Measurements from ENCODE around the gene RABAC1. TPM values are rescaled to one million over a fixed set of nuclear protein-coding genes. Genes with fewer than 3 reads are reported as not detected.

The RABAC1 gene
- total RNA-seq, 6 experiments from 2014 or later = 53.6 to 124 (median 75.8) TPM

DNA sequence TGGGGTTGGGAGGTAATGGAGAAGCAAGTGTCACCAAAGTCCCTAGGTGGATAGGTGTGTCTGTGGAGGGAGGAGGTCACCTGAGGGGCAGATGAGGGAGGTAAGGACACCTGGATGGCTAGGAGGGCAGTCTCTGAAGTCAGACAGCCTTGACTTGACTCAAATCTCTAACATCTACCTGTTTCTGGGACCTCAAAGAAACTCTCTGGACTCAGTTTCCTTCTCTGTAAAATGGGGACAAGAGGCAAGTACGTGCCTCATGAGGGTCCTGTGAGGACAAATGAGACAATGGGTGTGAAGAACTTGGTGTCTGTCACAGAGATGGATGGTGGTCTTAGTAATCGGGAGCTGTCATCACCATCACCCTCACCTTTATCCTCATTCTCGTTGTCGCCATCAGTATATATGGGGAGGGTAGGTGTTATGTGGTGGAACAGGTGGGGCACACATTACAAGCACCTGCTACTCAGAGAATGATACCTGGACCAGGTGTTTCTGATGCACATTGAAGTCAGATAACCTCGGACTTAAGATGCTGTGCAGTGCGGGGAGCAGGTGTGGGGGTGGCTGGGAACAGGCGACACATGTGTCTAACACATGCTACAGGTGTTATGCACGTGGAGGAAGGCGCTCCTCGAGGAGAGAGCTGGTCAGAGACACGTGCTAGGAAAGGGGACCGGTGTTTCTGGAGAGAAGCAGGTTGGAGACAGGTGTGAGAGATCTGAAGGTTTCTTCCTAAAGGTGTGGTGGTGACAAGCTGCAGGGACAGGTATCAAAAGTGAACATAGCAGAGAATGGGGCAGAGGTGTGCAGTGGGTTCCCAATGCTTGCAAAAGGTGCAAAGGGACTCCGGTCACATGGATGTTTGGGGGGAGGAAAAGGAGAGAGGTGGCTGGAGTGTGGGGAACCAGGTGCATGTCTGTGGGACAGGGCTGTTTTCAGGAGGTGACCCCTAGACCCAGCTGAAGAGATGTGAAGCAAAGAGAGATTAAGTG lies 34.7 kb downstream of the RABAC1 start:
- TF ChIP-seq, protein P1, sequence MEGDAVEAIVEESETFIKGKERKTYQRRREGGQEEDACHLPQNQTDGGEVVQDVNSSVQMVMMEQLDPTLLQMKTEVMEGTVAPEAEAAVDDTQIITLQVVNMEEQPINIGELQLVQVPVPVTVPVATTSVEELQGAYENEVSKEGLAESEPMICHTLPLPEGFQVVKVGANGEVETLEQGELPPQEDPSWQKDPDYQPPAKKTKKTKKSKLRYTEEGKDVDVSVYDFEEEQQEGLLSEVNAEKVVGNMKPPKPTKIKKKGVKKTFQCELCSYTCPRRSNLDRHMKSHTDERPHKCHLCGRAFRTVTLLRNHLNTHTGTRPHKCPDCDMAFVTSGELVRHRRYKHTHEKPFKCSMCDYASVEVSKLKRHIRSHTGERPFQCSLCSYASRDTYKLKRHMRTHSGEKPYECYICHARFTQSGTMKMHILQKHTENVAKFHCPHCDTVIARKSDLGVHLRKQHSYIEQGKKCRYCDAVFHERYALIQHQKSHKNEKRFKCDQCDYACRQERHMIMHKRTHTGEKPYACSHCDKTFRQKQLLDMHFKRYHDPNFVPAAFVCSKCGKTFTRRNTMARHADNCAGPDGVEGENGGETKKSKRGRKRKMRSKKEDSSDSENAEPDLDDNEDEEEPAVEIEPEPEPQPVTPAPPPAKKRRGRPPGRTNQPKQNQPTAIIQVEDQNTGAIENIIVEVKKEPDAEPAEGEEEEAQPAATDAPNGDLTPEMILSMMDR (IDR thresholded peaks at IDR 0.05) = no peak
- no peak for TF ChIP-seq POLR2A (IDR thresholded peaks at IDR 0.05)
- Histone ChIP-seq H3K9me3 (no peaks in the 10 kb centered on the region), H3K4me1 (peaks cover 0 to 7% (median 0%) of the 10 kb centered on the region in 4 donors), H3K27ac (no peak overlapping the region), H3K27me3 (peaks cover 0 to 33% of the 10 kb centered on the region in 2 donors), H3K36me3 (no peaks in the 10 kb centered on the region), H3K4me3 (no peak overlapping the region)
- ATAC-seq = no peak
- DNase-seq = no peak
- intact Hi-C loops (cut with DNase I) = no loop called here
- WGBS (ENCODE audit: insufficient coverage, low coverage, low lambda C conversion rate, missing lambda C conversion rate) = 46% methylated on average over 13 of the region's 13 CpGs

DNA sequence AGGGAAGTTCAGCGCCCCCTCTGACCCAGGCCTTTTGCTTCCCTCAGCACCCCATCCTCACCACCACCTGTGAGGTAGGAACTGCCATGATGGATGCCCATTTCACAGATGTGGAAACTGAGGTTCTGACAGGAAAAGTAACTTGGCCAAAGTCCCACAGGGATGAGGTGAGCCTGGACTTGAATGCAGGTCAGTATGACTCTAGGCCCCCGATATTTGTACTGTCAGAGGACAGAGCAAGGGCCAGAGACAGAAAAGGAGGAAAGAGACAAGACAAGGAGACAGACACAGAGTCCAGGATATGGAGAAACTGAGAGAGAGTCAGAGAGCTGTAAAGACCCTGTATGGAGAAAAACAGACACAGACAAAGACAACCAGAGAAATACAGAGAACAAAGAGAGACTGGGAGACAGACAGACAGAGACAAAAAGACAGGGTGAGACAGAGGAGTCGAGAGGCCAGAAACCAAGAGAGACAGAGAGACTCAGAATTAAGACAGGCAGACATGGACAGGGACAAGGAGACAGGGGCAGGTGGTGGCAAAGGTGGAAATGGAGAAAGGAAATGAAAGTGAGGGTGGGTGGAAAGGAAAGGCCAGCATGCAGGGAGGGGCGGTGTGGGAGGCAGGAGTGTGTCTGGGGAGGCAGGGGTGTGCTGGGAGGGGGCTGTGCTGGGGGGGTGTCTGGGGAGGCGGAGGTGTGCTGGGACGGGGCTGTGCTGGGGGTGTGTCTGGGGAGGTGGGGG lies 35.9 kb downstream of the RABAC1 start:
- Histone ChIP-seq H3K36me3 (no peaks in the 10 kb centered on the region), H3K27ac (no peak overlapping the region), H3K4me1 (peaks cover 0 to 3% (median 0%) of the 10 kb centered on the region in 4 donors), H3K4me3 (no peak overlapping the region), H3K9me3 (no peaks in the 10 kb centered on the region), H3K27me3 (peaks cover 0 to 27% of the 10 kb centered on the region in 2 donors)
- TF ChIP-seq POLR2A (IDR thresholded peaks at IDR 0.05) = no peak
- TF ChIP-seq, protein P1 (IDR thresholded peaks at IDR 0.05) = no peak
- WGBS (ENCODE audit: insufficient coverage, low coverage, low lambda C conversion rate, missing lambda C conversion rate) = 35% methylated on average over 6 of the region's 6 CpGs
- ATAC-seq = no peak
- DNase-seq = no peak
- intact Hi-C loops (cut with DNase I) = no loop called here

DNA sequence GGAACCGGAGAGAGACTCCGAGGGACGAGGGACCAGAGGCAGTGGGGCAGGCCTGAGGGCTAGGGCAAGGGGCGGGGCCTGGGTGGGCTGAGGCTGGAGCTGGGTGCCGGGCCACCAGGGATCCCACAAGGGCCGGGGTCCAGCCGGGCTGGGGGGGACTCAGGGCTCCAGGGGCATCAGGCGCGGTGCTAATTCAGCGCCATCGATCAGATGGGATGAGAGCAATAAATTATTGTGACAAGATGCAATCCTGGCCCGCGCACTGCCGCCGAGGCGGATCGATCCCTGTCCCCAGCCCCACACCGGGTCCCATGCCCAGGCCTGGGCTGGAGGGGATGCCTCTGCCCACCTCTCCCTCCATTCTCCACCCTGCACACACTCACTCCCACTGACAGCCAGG lies 36.5 kb downstream of the RABAC1 start:
- H3K27ac ChIP-seq = no peak overlapping the region
- WGBS (ENCODE audit: insufficient coverage, low coverage, low lambda C conversion rate, missing lambda C conversion rate) = 0% methylated on average over 3 of the region's 18 CpGs
- H3K27me3 ChIP-seq = peaks cover 0 to 20% of the 10 kb centered on the region in 2 donors
- no peaks in the 10 kb centered on the region for H3K9me3 ChIP-seq
- no peaks in the 10 kb centered on the region for H3K4me1 ChIP-seq
- no peak for DNase-seq
- TF ChIP-seq POLR2A (IDR thresholded peaks at IDR 0.05) = no peak
- TF ChIP-seq, protein P1 (IDR thresholded peaks at IDR 0.05) = no peak
- no peak for ATAC-seq
- intact Hi-C loops (cut with DNase I) = no loop called here
- H3K4me3 ChIP-seq = no peak overlapping the region
- no peaks in the 10 kb centered on the region for H3K36me3 ChIP-seq

DNA sequence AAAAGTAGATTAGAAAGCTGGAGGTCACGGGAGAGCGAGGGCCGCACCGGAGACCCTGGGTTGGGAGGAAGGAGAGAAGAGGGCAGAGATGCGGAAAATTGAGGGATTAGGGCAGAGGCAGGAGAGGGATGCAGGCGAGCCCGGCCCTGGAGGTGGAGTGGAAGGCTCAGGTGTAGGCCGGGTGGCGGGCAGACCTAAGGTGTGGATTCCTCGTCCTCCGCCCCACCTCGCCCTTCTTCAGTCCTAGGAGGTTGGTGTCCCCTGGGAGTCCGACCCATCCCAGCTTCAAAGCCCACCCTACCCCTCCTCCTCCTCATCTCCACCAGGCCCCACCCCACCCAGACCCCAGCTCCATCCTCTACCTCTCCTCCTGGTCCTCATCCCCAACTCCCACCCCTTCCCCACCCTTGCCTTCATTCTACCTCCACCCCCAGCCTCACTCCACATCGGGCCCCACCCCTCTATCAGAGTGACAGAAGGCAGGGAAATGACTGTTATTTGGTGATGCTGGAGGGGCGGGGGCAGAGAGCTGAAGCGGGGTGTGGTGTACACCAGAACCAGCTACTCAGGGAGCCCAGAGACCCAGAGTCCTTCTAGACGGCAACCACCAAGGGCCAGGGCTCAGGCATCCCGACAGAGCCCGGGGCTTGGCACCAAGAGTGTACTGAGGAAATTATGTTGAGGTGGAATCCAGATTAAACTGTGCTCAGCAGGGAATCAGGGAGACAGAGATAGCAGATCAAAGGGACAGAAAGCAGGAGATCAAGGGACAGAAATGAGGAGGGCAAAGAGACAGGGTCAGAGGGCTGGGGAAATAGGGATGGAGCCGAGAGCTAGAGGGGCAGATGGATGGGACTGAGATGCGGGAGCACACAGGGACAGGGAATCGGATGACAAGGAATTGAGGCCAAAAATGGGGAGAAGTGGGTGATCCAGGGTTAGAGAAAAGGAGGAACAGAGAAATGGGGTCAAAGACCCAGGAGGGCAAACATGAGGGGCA lies 37.2 kb downstream of the RABAC1 start:
- no peaks in the 10 kb centered on the region for H3K9me3 ChIP-seq
- no peak overlapping the region for H3K4me3 ChIP-seq
- no peak overlapping the region for H3K27ac ChIP-seq
- no peak for TF ChIP-seq POLR2A (IDR thresholded peaks at IDR 0.05)
- TF ChIP-seq, protein P1 (IDR thresholded peaks at IDR 0.05) = no peak
- H3K36me3 ChIP-seq = no peaks in the 10 kb centered on the region
- DNase-seq = no peak
- no peaks in the 10 kb centered on the region for H3K4me1 ChIP-seq
- 12% methylated on average over 15 of the region's 22 CpGs for WGBS (ENCODE audit: insufficient coverage, low coverage, low lambda C conversion rate, missing lambda C conversion rate)
- peaks cover 0 to 15% of the 10 kb centered on the region in 2 donors for H3K27me3 ChIP-seq
- intact Hi-C loops (cut with DNase I) = no loop called here
- no peak for ATAC-seq
